HepG2 (cell line): ENCODE measurements around the gene ZNF211. TPM values are rescaled to one million over a fixed set of nuclear protein-coding genes. Genes with fewer than 3 reads are reported as not detected.

Experiments used
- AKAP8 ChIP-seq: sonication (generic); formaldehyde crosslinking; IDR thresholded peaks from 2 replicates; pipeline ENCODE4 v1.5.1; 2020; ENCODE audit warnings: mild to moderate bottlenecking, missing genetic modification reagents
- ATF6 ChIP-seq: sonication (generic); formaldehyde crosslinking; conservative IDR thresholded peaks from 2 replicates; pipeline ENCODE4 v1.4.0; 2020; ENCODE audit warnings: missing genetic modification reagents
- GLI4 ChIP-seq: sonication (generic); formaldehyde crosslinking; IDR thresholded peaks from 2 replicates; pipeline ENCODE4 v1.5.1; 2020; ENCODE audit warnings: missing genetic modification reagents, mild to moderate bottlenecking, moderate library complexity, borderline replicate concordance
- GTF3A ChIP-seq: sonication (generic); formaldehyde crosslinking; conservative IDR thresholded peaks from 2 replicates; pipeline ENCODE4 v1.4.0; 2020; ENCODE audit warnings: mild to moderate bottlenecking, missing genetic modification reagents
- HNF1A ChIP-seq, 2 experiments: sonication (generic) in 1 of 2; formaldehyde crosslinking in 1 of 2; IDR thresholded peaks; 2 replicates each; pipeline versions ENCODE4 v1.4.0 to v1.6.1; 2016 to 2020; ENCODE audit warnings: borderline replicate concordance in 1 of 2, low read depth in 1 of 2, mild to moderate bottlenecking in 1 of 2, missing genetic modification reagents in 1 of 2
- LBX2 ChIP-seq: sonication (generic); formaldehyde crosslinking; IDR thresholded peaks from 2 replicates; pipeline ENCODE4 v1.5.0; 2020; ENCODE audit warnings: missing genetic modification reagents, mild to moderate bottlenecking, borderline replicate concordance
- NFKBIZ ChIP-seq: IDR thresholded peaks from 2 replicates; pipeline ENCODE4 v1.6.1; 2018; ENCODE audit warnings: missing genetic modification reagents, missing compliant biosample characterization
- PAF1 ChIP-seq: IDR thresholded peaks from 2 replicates; pipeline ENCODE4 v1.6.1; 2016; ENCODE audit warnings: missing genetic modification reagents, missing compliant biosample characterization
- SIX1 ChIP-seq: sonication (generic); formaldehyde crosslinking; IDR thresholded peaks from 2 replicates; pipeline ENCODE4 v1.4.0; 2020; ENCODE audit warnings: missing genetic modification reagents, borderline replicate concordance
- SNAPC2 ChIP-seq: sonication (generic); formaldehyde crosslinking; IDR thresholded peaks from 2 replicates; pipeline ENCODE4 v1.8.1; 2022; ENCODE audit warnings: mild to moderate bottlenecking, missing genetic modification reagents
- SNAPC5 ChIP-seq: sonication (generic); formaldehyde crosslinking; IDR thresholded peaks from 2 replicates; pipeline ENCODE4 v1.8.1; 2023; ENCODE audit warnings: mild to moderate bottlenecking, missing genetic modification reagents, borderline replicate concordance
- SP2 ChIP-seq: sonication (generic); formaldehyde crosslinking; IDR thresholded peaks from 2 replicates; pipeline ENCODE4 v1.5.1; 2020; ENCODE audit warnings: mild to moderate bottlenecking, missing genetic modification reagents
- SRF ChIP-seq: IDR thresholded peaks from 2 replicates; pipeline ENCODE4 v1.6.1; 2011; ENCODE audit warnings: mild to moderate bottlenecking, low read depth, low read length, moderate library complexity
- ZBTB7B ChIP-seq: sonication (generic); formaldehyde crosslinking; IDR thresholded peaks from 2 replicates; pipeline ENCODE4 v1.4.0; 2020; ENCODE audit warnings: missing genetic modification reagents
- ZFP37 ChIP-seq: sonication (generic); formaldehyde crosslinking; IDR thresholded peaks from 2 replicates; pipeline ENCODE4 v1.4.0; 2020; ENCODE audit warnings: missing genetic modification reagents, borderline replicate concordance
- ZFP90 ChIP-seq: sonication (generic); formaldehyde crosslinking; IDR thresholded peaks from 2 replicates; pipeline ENCODE4 v1.8.0; 2022; ENCODE audit warnings: missing genetic modification reagents, mild to moderate bottlenecking, inconsistent platforms, borderline replicate concordance
- ZFY ChIP-seq: sonication (generic); formaldehyde crosslinking; IDR thresholded peaks from 2 replicates; pipeline ENCODE4 v1.4.0; 2020; ENCODE audit warnings: missing genetic modification reagents
- ZNF101 ChIP-seq: sonication (generic); formaldehyde crosslinking; IDR thresholded peaks from 2 replicates; pipeline ENCODE4 v1.4.0; 2020; ENCODE audit warnings: mild to moderate bottlenecking, low read depth, missing genetic modification reagents, borderline replicate concordance
- ZNF326 ChIP-seq: sonication (generic); formaldehyde crosslinking; IDR thresholded peaks from 2 replicates; pipeline ENCODE4 v1.4.0; 2020; ENCODE audit warnings: missing genetic modification reagents, borderline replicate concordance
- ZNF546 ChIP-seq: sonication (generic); formaldehyde crosslinking; conservative IDR thresholded peaks from 2 replicates; pipeline ENCODE4 v1.8.1; 2023; ENCODE audit warnings: mild to moderate bottlenecking, missing genetic modification reagents
- ZNF746 ChIP-seq: sonication (generic); formaldehyde crosslinking; IDR thresholded peaks from 2 replicates; pipeline ENCODE4 v1.8.0; 2022; ENCODE audit warnings: mild to moderate bottlenecking, missing genetic modification reagents
- ZNF775 ChIP-seq: sonication (generic); formaldehyde crosslinking; IDR thresholded peaks from 2 replicates; pipeline ENCODE4 v1.4.0; 2020; ENCODE audit warnings: missing genetic modification reagents, mild to moderate bottlenecking, moderate library complexity, borderline replicate concordance
- ZNF781 ChIP-seq: sonication (generic); formaldehyde crosslinking; IDR thresholded peaks from 2 replicates; pipeline ENCODE4 v1.5.1; 2020; ENCODE audit warnings: borderline replicate concordance, mild to moderate bottlenecking, missing genetic modification reagents; ENCODE audit errors: not compliant biosample characterization
- polyA plus RNA-seq, 8 experiments: library from polyadenylated mRNA; depleted of rRNA in 3 of 8; stranded (reverse) in 7 of 8; unstranded in 1 of 8; fragments of >200 nt; fragmentation: Illumina TruSeq in 4 of 8; extraction: Trizol in 4 of 8; gene quantifications; 2 replicates each; pipeline versions ENCODE4 v1.2.1 to v1.2.3, GENCODE V29; 2011 to 2016; ENCODE audit warnings: low read depth in 4 of 8, missing spikeins in 1 of 8, mixed read lengths in 1 of 8; ENCODE audit not compliant: insufficient read depth in 1 of 8
- total RNA-seq, 5 experiments: library from RNA; depleted of rRNA; stranded (reverse); fragments of >200 nt; fragmentation: Illumina TruSeq; extraction: Trizol; gene quantifications; 2 replicates each; pipeline ENCODE4 v1.2.3, GENCODE V29; 2016; ENCODE audit warnings: low read depth in 1 of 5

Gene ZNF211
- total and polyA plus RNA-seq, 2 of the 13 experiments (the other 11 are each of a cell fraction or from before 2014, with no cell fraction given), result 9.9 to 11.2 TPM

DNA sequence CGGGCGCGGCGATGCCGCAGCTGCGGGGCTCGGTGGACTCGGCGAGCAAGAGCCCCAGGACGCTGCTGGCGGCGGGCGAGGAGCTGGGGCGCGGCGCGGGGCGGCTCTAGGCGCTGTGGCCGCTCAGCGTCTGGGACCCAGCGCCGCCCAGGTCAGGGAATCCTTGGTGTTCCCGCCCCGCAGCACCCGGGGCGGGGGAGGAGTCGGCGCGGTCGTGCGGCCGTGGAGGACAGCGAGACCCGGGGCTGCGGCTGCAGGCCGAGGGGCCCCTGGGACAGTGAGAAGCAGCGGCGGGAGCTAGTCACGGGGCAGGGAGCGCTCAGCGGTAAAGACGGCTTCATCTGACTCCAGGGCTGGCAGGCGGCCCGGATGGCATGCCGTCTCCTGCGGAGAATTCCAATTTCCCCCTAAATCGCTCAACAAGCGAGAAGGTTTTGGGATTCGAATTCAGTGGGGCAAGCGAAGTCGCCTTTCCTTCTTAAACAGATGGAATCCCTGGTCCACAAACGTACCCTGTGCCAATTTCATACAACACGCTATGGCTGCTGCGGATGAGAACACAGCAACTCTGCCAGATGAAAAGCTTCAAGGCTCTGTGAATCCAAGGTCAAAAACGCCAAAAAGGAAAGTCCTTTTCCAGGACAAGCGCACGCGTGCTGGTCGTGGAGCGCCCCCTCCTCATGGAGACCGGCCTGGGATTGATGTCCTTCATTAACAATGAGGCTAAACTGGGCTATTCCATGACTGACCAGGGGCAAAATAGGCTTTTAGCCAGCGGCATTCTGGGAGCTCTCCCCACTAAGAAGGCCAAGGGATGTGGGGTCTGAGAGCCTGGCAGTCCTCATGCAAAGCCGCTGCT lies 31.5 kb downstream of the ZNF211 start (continued):
- no peak for TF ChIP-seq ZNF326 (CRISPR knock-in tag)
- peak; percentile 80 for TF ChIP-seq ZFY
- TF ChIP-seq ZNF781, result peak; percentile 71
- 0 out of 2 replicates have a peak, but pooled peaks have one; percentile 47 for TF ChIP-seq ZFP37 (CRISPR knock-in tag)
- no peak for TF ChIP-seq GTF3A (CRISPR knock-in tag)
- no peak for TF ChIP-seq LBX2 (CRISPR knock-in tag)
- no peak for TF ChIP-seq SNAPC2 (CRISPR knock-in tag)
- TF ChIP-seq ZNF546 (CRISPR knock-in tag), result no peak
- peak; percentile 50; the same call in 1 of the 2 replicates for TF ChIP-seq ZBTB7B (CRISPR knock-in tag)
- TF ChIP-seq ATF6 (CRISPR knock-in tag), result no peak
- TF ChIP-seq ZNF746 (CRISPR knock-in tag), result no peak; the same call in 1 of the 2 replicates
- no peak for TF ChIP-seq SRF
- no peak for TF ChIP-seq HNF1A (IDR thresholded peaks at IDR 0.05; ENCODE audit: low read depth)
- peak; percentile 13; the same call in 1 of the 2 replicates for TF ChIP-seq HNF1A (CRISPR knock-in tag; IDR thresholded peaks at IDR 0.05; ENCODE audit: borderline replicate concordance)
- TF ChIP-seq NFKBIZ (CRISPR knock-in tag), result no peak
- TF ChIP-seq SNAPC5 (CRISPR knock-in tag), result no peak
- no peak for TF ChIP-seq AKAP8 (CRISPR knock-in tag)
- TF ChIP-seq ZNF775 (CRISPR knock-in tag), result no peak
- TF ChIP-seq GLI4 (CRISPR knock-in tag), result no peak
- TF ChIP-seq SIX1 (CRISPR knock-in tag), result no peak
- TF ChIP-seq PAF1 (CRISPR knock-in tag), result no peak
- no peak for TF ChIP-seq ZFP90 (CRISPR knock-in tag)
- TF ChIP-seq ZNF101 (CRISPR knock-in tag), result no peak
- no peak for TF ChIP-seq SP2 (CRISPR knock-in tag)
